Body of pancreas (tissue), 4 donors: Measurements from ENCODE around the gene LMX1B. TPM values are rescaled to one million over a fixed set of nuclear protein-coding genes. Genes with fewer than 3 reads are reported as not detected.

ENCODE experiments used
- ATAC-seq: fragments of 150-250 bp; one replicate; pipeline ENCODE4 v1.9.1; 2016
- DNase-seq, 4 donors: peaks; one replicate each; pipeline ENCODE4 v3.0.0-alpha.2; 2019
- H3K27ac ChIP-seq, 4 donors: fragments of 200-600 bp; sonication (generic); 1 replicate in 3 of 4; 2 replicates in 1 of 4; pipeline versions ENCODE4 v1.5.1 to v1.6.1; 2016 to 2019; ENCODE audit warnings: mild to moderate bottlenecking in 1 of 4, mixed read lengths in 1 of 4, moderate library complexity in 1 of 4
- H3K27me3 ChIP-seq, 2 donors: fragments of 200-600 bp; sonication (generic); one replicate each; pipeline ENCODE4 v1.6.0; 2016; ENCODE audit warnings: mild to moderate bottlenecking in 1 of 2
- H3K36me3 ChIP-seq, 2 donors: fragments of 200-600 bp; sonication (generic); replicated peaks in 1 of 2; 2 replicates each; pipeline ENCODE4 v1.5.1; 2016; ENCODE audit warnings: low read depth in 2 of 2; ENCODE audit not compliant: insufficient read depth in 1 of 2
- H3K4me1 ChIP-seq: fragments of 200-600 bp; sonication (generic); one replicate; pipeline ENCODE4 v1.6.0; 2016
- H3K4me3 ChIP-seq, 2 donors: fragments of 200-600 bp; sonication (generic); 1 replicate in 1 of 2; 2 replicates in 1 of 2; pipeline ENCODE4 v1.5.1; 2016 to 2019
- H3K9me3 ChIP-seq, 3 donors: fragments of 200-600 bp; sonication (generic); 1 replicate in 2 of 3; 2 replicates in 1 of 3; pipeline ENCODE4 v1.5.1; 2016
- POLR2A ChIP-seq, 3 donors: fragments of 450-650 bp; IDR thresholded peaks; one replicate each; pipeline ENCODE4 v1.6.1; 2016; ENCODE audit warnings: antibody characterized with exemption in 3 of 3, mild to moderate bottlenecking in 2 of 3
- WGBS, 2 donors: methylation state at CpG; one replicate each; pipeline ENCODE4 v1.1.5; 2017; 5-methylcytosine and 5-hydroxymethylcytosine counted together
- intact Hi-C: fragments of 100-400 bp; cut with DNase I; formaldehyde crosslinking; loops from one replicate; pipeline ENCODE4 v1.15.1; 2023
- total RNA-seq, 2 donors: library from RNA; depleted of rRNA; stranded (reverse); fragments of >200 nt; gene quantifications; one replicate each; pipeline ENCODE4 v1.1.0, GENCODE V29; 2016
- TF ChIP-seq, protein P1 (sequence below), 7 experiments: fragments of 450-650 bp in 4 of 7; fragments of 200-600 bp in 3 of 7; sonication (generic) in 3 of 7; IDR thresholded peaks; one replicate each; pipeline ENCODE4 v1.5.1; 2016 to 2019; ENCODE audit warnings: antibody characterized with exemption in 7 of 7

LMX1B gene
- under 1 TPM in 1 of 2 donors, not detected in 1; 0.26 TPM for total RNA-seq

DNA sequence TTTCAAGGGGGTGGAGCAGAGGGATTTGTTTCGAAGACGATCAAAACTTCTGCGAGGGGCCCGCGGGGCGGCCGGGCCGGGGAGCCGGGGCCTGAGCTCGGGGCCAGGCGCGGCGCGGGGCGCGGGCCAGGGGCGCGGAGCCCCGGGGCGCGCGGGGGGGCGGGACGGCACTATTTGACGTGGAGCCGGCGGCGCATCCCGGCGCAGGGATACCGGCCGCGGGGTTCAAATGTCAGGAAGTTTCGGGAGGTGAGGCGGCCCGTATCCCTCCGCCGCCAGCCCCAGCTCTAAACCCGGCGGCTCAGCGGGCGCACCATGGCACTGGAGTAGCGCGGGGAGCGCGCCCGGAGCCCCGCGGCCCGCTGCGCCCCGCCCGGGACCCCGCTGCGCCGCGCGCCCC lies at the start of gene LMX1B:
LMX1B (plus strand) TSS at position 278 of the 400 bp plus-strand sequence. CDS start 522 bp downstream, outside the sequence.
- intact Hi-C loops = no loop called here
- WGBS, 2 donors = 0% methylated on average over 1 to 33 of the region's 58 CpGs
- DNase-seq (peak; percentile 37 to 59 (median 46)), ATAC-seq (peak; percentile 47)
- H3K9me3 ChIP-seq = no peaks in the 10 kb centered on the region
- peaks cover 36% of the 10 kb centered on the region for H3K4me1 ChIP-seq
- no peak for TF ChIP-seq POLR2A (IDR thresholded peaks at IDR 0.05)
- TF ChIP-seq, protein P1, sequence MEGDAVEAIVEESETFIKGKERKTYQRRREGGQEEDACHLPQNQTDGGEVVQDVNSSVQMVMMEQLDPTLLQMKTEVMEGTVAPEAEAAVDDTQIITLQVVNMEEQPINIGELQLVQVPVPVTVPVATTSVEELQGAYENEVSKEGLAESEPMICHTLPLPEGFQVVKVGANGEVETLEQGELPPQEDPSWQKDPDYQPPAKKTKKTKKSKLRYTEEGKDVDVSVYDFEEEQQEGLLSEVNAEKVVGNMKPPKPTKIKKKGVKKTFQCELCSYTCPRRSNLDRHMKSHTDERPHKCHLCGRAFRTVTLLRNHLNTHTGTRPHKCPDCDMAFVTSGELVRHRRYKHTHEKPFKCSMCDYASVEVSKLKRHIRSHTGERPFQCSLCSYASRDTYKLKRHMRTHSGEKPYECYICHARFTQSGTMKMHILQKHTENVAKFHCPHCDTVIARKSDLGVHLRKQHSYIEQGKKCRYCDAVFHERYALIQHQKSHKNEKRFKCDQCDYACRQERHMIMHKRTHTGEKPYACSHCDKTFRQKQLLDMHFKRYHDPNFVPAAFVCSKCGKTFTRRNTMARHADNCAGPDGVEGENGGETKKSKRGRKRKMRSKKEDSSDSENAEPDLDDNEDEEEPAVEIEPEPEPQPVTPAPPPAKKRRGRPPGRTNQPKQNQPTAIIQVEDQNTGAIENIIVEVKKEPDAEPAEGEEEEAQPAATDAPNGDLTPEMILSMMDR (IDR thresholded peaks at IDR 0.05) = no peak
- no peak within 1 kb of the TSS for H3K27ac ChIP-seq
- peaks cover 0 to 31% of the 10 kb centered on the region in 2 donors for H3K27me3 ChIP-seq
- H3K36me3 ChIP-seq = no peaks in the 10 kb centered on the region
- no peak within 1 kb of the TSS for H3K4me3 ChIP-seq

DNA sequence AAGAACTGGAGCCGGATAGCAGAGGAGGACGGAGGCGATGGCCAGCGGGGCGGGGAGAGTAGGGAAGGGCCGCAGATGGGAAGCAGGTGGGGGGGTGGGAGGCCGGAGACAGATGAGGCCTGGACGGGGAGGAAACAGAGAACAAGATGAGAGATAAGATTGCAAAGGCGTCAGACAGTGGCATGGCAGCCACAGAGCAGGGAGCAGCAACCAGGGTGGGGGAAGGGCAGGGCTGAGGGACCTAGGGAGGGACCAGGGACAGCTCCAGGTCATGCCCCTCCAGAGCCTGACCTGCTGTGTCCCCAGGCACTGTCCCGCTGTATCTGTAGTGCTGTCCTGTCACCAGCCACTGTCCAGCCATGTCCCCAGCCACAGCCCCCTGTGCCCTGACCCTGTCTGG lies 49.6 kb upstream of the LMX1B start:
- intact Hi-C loops = no loop called here
- Histone ChIP-seq H3K36me3 (no peaks in the 10 kb centered on the region), H3K27ac (no peak overlapping the region), H3K27me3 (no peaks in the 10 kb centered on the region), H3K4me3 (no peak overlapping the region), H3K4me1 (no peaks in the 10 kb centered on the region), H3K9me3 (no peaks in the 10 kb centered on the region)
- 30 to 60% methylated on average over 9 to 10 of the region's 10 CpGs for WGBS, 2 donors
- DNase-seq (no peak), ATAC-seq (no peak)
- TF ChIP-seq, protein P1 (IDR thresholded peaks at IDR 0.05) = no peak
- no peak for TF ChIP-seq POLR2A (IDR thresholded peaks at IDR 0.05)

DNA sequence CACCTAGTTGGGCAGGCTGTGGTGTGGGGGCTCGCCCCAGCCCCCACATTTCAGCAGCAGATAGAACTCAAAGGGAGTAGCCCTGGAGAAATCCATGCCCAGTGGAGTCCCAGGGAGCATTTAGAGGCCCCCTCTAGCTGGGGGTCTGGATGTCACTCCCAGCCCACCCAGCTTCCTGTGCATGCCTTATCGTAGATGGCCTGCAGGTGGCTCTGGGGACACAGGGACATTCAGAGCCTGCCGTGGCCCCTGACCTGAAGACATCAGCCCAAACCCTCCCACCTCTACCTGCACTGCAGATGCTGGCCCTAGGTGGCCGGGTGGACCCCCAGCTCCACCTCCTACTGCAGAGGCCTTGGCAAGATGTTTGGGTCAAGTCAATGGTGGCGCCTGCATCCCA lies 49.0 kb upstream of the LMX1B start:
- ATAC-seq = no peak
- 36 to 62% methylated on average over 2 to 5 of the region's 5 CpGs for WGBS, 2 donors
- Histone ChIP-seq H3K27ac (no peak overlapping the region), H3K9me3 (no peaks in the 10 kb centered on the region), H3K4me1 (no peaks in the 10 kb centered on the region), H3K36me3 (no peaks in the 10 kb centered on the region), H3K4me3 (no peak overlapping the region), H3K27me3 (no peaks in the 10 kb centered on the region)
- no peak for DNase-seq
- intact Hi-C loops = no loop called here
- no peak for TF ChIP-seq POLR2A (IDR thresholded peaks at IDR 0.05)
- TF ChIP-seq, protein P1 (IDR thresholded peaks at IDR 0.05) = no peak

DNA sequence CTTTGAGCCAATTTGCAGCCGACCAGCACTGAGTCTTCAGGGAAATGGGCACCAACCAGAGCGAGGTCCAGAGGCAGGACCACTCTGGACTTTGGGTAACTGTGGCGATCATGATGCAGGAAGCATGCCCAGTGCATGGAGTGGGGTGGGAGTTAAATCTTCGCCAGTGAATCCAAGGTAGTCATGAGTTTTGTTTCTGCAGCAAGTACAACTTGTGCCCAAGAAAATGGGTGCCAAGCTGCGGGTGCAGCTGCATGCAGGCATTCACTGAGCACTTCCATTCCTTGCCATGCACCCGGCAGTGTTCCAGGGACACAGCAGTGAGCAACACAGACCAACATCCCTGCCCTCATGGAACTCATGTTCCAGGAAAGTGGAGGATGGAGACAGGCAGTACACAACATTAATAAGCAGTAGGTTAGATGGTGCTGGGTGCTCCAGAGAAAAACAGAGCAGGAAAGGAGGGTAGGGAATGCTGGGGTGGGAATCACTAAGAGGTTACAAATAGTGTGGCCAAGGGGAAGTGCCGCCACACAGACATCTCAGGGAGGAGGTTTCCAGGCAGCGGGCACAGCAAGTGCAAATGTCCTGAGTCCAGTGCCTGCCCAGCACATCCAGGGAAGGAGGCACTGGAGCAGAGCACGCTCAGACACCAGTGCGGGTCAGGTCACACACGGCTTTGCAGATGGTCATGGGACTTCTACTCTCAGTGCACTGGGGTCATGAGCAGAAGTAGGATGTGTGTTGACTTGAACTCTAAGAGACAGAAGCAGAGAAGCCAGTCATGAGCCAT lies 48.2 kb upstream of the LMX1B start:
- no peaks in the 10 kb centered on the region for H3K36me3 ChIP-seq
- DNase-seq (no peak), ATAC-seq (no peak)
- H3K27me3 ChIP-seq = no peaks in the 10 kb centered on the region
- H3K9me3 ChIP-seq = no peaks in the 10 kb centered on the region
- no peak for TF ChIP-seq POLR2A (IDR thresholded peaks at IDR 0.05)
- TF ChIP-seq, protein P1 (IDR thresholded peaks at IDR 0.05) = no peak
- 73 to 75% methylated on average over 6 to 11 of the region's 11 CpGs for WGBS, 2 donors
- no peak overlapping the region for H3K4me3 ChIP-seq
- intact Hi-C loops = no loop called here
- no peaks in the 10 kb centered on the region for H3K4me1 ChIP-seq
- no peak overlapping the region for H3K27ac ChIP-seq

DNA sequence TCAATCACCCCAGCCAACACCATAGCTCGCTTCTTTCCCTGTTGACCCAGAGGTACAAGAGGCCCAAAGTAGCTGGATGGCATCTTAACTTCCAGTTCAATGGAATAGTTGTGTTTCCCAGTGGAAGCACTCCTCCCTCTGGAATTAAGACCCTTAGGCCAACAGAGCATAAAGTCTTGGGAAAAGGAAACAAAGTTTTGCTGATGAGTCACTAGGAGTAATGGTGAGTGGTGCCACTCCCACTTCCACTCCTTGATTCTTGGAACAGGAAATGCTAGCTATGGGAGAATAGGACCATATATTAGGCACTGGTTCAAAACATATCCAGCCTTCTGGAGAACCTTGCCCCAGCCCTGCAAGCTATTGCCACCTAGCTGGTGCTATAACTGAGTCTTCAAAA lies 44.7 kb upstream of the LMX1B start:
- H3K4me3 ChIP-seq = no peak overlapping the region
- H3K27me3 ChIP-seq = no peaks in the 10 kb centered on the region
- no peak overlapping the region for H3K27ac ChIP-seq
- DNase-seq (no peak), ATAC-seq (no peak)
- H3K9me3 ChIP-seq = no peaks in the 10 kb centered on the region
- H3K36me3 ChIP-seq = no peaks in the 10 kb centered on the region
- 93 to 94% methylated on average over 1 of the region's 1 CpG for WGBS, 2 donors
- intact Hi-C loops = no loop called here
- H3K4me1 ChIP-seq = no peaks in the 10 kb centered on the region
- no peak for TF ChIP-seq POLR2A (IDR thresholded peaks at IDR 0.05)
- TF ChIP-seq, protein P1 (IDR thresholded peaks at IDR 0.05) = no peak
